NCI-H748 (cell line): ENCODE data around the gene ACAP1.

Source experiments
- DNase-seq: peaks from one replicate; lab custom pipeline; 2025; ENCODE audit not compliant: unreplicated experiment; lab: John Stamatoyannopoulos, UW

ACAP1 gene, protein sequence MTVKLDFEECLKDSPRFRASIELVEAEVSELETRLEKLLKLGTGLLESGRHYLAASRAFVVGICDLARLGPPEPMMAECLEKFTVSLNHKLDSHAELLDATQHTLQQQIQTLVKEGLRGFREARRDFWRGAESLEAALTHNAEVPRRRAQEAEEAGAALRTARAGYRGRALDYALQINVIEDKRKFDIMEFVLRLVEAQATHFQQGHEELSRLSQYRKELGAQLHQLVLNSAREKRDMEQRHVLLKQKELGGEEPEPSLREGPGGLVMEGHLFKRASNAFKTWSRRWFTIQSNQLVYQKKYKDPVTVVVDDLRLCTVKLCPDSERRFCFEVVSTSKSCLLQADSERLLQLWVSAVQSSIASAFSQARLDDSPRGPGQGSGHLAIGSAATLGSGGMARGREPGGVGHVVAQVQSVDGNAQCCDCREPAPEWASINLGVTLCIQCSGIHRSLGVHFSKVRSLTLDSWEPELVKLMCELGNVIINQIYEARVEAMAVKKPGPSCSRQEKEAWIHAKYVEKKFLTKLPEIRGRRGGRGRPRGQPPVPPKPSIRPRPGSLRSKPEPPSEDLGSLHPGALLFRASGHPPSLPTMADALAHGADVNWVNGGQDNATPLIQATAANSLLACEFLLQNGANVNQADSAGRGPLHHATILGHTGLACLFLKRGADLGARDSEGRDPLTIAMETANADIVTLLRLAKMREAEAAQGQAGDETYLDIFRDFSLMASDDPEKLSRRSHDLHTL

DNA sequence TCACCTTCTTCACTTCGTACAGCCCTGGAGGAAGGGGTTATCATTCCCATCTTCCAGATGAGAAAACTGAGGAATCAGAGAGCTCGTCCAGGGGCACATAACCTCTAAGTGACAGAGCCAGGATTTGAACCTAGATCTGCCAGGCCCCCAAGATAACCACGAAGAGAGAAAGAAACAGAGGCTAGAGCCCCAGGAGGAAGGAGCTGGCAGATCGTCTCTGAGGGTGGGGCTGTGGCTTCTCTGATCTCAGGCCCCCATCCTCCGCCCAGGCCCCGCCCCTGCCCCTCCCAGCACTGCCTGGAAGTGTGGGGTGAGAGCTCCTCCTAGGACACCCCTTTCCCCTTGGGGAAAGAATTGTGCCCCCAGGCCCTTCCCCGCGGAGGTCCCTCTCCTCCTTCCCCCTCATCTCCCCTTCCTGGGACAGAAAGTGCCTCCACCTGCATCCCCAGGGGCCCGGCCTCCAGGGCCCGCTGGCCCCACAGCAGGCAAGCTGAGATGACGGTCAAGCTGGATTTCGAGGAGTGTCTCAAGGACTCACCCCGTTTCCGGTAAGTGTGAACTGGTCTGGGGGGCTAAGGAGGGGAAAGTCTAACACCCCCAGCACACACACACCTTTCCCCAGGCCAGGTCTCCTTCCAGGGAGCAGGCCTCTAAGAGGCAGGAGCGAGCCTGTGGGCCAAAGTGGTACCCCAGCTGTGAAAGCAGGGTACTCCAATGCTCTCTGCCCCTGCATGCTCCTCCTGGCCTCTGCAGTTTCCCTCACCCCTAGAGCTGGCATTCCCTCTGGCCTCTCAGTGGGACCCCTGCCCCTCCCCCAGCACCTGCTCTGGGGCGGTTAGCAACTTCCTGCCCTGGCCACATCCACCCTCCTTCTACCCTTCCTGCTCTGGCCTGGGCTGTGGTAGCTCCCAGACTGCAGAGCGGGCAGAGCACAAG lies at the start of gene ACAP1:
ACAP1 (plus strand) TSS at position 290 of the 936 bp plus-strand sequence; CDS start at position 496, 206 bp downstream.
- no peak for DNase-seq

GRCh38 chr17:7289256-7290032 lies 46.9 kb upstream of the ACAP1 start:
- no peak for DNase-seq

DNA sequence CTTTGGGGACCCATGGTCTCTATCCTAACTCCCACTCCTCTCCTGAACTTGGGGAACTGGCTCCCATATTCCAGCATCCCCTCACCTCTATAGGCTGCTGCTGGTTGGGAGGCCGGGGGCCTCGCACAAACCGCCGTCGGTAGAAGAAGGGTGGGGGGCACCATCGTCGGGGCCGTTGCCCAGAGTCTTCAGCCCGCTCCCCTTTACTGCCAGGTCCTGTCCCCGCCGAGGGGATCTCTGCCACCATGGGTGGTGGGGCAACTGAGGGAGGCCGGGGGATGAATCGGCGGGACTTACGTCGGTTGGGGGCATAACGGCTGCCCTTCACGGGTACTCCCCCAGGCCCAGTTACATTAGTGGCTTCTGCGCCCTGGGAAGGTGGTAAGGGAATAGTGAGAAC lies 46.2 kb upstream of the ACAP1 start:
- DNase-seq: no peak

DNA sequence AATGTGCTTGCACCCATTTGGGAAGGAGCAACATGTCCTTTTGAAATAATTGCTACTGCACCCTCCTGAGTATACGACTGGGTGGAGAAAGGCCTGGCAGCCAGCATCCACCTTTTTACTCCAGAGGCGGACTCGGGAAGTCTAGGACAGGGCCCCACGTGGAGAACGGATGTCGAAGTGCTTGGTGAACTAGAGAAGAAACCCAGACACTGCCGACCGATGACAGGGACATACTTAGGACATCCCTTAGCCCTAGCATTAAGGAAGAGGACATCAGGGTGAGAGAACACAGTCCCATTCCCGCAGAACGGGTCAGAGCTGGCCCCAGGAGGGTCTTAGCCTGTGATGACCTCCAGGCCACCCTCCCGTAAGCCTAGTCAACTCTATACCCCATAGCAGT lies 45.6 kb upstream of the ACAP1 start:
- no peak for DNase-seq

GRCh38 chr17:7292194-7292593 lies 44.1 kb upstream of the ACAP1 start:
- no peak for DNase-seq

DNA sequence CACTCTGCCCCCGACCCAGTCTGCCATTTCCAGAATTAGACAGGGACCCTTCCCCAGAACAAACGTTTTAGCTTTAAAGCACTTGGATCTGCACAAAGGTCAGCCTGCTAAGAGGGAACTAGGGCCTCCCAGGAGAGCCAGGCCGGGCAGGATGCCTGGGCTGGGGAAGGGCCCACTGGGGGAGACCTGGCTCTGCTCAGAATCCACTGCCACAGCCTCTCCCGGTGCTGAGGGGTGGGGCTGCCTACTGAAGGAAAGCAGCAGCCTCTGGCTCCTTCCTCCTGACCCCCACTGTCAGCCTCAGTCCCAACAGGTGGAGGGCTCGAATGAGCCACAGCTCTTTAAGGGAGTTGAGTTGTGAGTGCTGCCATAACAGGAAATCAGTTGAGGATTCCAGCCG lies 43.6 kb upstream of the ACAP1 start:
- no peak for DNase-seq

DNA sequence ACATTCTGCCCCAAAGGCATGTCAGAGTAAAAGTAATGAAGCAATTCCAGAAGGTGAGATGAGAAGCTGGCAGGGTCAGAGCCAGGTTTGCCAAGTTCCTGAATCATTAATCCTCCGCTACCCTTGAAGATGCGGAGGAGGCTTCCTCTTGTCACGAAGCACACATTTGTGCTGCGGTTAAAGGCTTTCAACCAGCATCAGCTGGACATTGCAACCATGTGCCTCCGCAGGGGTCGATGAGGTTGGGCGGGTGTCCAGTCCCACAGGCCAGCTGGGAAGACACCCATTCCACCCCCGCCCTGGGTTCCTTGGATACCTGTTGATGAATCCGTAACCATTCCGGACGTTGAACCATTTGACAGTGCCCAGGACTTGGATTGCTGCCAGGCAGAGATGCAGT lies 43.2 kb upstream of the ACAP1 start:
- peak; percentile 27 for DNase-seq

- DNase-seq: peak; percentile 91
Measured at GRCh38 chr17:7293816-7294613, 42.3 kb upstream of the ACAP1 start.

- DNase-seq: peak; percentile 98
Measured at GRCh38 chr17:7294614-7295153, 41.6 kb upstream of the ACAP1 start, which contains the start of gene YBX2. YBX2 (minus strand) TSS chr17:7294639; CDS start chr17:7294500, 139 bp downstream.

DNA sequence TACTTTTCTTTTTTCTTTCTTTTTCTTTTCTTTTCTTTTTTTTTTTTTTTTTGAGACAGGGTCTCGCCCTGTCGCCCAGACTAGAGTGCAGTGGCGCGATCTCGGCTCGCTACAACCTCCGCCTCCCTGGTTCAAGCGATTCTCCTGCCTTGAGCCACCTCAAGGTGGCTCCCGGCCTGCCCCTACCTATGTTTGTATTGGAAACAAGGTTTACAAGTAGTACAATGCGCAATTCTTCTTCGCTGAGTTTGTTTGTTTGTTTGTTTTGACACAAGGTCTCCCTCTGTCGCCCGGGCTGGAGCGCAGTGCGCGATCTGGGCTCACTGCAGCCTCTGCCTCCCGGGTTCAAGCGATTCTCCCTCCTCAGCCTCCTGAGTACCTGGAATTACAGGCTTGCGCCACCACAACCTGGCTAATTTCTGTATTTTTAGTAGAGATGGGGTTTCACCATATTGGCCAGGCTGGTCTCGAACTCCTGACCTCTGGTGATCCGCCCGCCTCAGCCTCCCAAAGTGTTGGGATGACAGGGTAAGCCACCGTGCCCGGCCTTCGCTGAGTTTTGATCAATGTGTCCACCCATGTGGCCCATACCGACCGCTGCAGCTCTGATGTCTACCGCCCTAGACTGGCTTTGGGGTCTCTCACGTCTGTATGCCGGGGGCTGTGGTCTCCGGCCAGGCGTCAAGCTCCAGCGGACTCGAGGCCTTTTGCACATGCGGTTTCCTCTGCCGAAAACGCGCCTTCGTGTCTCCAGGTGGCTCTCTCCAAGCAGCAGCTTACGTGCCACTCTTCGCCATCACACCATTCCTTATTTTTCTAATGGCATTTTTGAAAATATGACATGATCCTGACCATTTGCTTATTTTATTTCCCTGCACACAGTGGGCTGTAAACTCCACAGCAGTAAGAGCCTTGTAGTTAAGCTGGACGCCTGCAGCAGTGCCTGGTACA lies 40.8 kb upstream of the ACAP1 start:
- peak; percentile 43 for DNase-seq

GRCh38 chr17:7296189-7296861 lies 40.0 kb upstream of the ACAP1 start:
- DNase-seq: peak; percentile 91

DNA sequence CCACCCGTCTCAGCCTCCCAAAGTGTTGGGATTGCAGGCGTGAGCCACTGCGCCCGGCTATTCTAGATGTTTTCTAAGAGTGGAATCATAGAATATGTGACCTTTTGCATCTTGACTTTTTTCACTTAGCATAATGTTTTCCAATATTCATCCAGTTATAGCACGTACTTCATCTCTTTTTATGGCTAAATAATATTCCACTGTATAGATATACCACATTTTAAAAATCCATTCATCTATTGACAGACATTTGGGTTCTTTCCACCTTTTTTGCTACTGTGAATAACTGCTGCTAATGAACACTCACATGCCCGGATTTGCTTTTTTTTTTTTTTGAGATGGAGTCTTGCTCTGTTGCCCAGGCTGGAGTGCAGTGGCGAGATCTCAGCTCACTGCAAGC lies 32.1 kb upstream of the ACAP1 start:
- DNase-seq: no peak

- peak; percentile 100 for DNase-seq
Measured at GRCh38 chr17:7306911-7307685, 29.2 kb upstream of the ACAP1 start, which contains the start of gene EIF5A. EIF5A (plus strand) TSS chr17:7307628; CDS start chr17:7309636, 2,008 bp downstream.

DNA sequence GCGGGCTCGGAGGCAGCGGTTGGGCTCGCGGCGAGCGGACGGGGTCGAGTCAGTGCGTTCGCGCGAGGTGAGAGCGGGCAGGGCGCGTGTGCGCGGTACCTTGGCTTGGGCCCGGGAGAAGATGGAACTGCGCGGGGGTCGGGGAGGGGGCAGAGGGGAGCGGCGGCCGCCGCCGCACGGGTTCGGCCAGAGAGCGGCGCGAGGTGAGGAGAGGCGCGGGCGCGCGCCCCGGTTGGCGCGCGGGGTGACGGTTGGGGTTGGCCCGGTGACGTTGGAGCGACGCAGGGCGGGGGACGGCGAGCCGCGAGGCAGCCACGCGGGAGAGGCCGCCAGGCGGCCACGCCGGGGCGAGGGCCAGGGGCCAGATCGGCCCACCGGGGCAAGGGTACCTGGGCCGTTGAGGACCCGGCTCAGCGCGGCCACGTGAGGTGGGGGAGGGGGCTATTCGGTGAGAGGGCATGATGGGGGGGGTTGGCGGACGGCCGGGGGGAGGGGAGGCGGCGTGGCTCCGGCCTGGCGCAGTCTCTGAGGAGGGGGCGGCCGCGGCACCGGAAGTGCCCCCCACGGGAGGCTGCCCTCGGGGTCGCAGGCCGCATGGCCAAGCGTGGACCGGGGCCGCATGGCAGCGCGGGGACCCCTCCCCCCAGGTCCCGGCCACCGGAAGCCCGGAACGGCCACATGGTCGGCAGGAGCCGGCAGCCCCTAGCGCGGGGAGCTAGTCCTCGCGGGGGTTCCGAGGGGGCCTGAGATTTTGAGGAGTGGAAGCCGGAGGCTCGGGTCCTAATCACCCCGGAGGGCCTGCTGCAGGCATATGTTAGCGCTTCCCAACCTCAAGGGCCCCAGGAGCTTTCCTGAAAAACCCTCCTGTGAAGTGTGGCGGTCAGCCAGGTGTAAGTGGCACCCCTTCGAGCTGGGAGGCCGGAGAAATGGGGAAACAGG lies 28.4 kb upstream of the ACAP1 start:
- DNase-seq: peak; percentile 61

DNA sequence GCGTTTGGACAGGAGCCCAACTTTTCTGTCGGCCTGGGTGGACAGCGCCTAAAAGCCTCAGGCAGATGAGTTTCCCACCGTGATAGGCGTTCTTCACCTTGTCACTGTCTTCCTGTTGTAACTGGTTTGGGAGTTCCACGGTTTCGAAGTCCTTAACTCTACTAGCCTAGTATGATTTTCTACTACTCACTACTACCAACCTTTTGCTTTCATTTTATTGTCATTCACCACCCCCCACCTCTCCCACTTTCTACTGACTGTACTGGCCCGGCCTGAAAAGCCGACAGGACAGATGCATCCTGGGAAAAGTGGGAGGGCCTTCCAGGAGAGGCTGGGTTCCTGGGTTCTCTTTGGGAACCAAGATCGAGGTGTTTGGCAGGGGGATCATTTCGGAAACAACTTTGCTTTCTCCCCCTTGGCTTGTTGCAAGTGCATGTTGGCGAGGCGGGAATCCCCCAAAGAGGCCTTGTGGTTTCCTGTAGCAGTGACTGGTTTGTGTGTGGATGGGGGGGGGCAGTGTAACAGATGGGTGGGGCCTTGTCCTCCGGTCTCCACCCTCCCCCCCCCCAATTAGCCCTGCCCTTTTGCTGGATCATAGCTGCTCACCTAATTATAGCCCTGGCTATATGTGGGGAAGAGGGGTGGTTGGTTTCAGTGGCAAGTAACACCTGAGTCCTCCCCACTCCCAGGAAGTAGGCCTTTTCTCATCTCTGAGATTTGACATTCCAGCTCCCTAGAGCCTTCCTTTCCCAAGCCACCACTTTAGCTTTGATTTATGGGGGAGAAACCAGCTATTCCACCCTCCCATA lies 27.5 kb upstream of the ACAP1 start:
- peak; percentile 84 for DNase-seq
